KMS-11 (cell line): ENCODE measurements around the gene MVB12B.

ENCODE experiments used
- H2AFZ ChIP-seq: fragments of 200-600 bp; sonication (generic); 2 replicates; pipeline ENCODE4 v1.6.1; 2016; ENCODE audit warnings: antibody characterized with exemption, mixed run types, low read depth
- H3K27ac ChIP-seq: fragments of 200-600 bp; sonication (generic); 2 replicates; pipeline ENCODE4 v1.6.1; 2016; ENCODE audit warnings: mild to moderate bottlenecking, mixed run types
- H3K27me3 ChIP-seq: fragments of 200-600 bp; sonication (generic); 2 replicates; pipeline ENCODE4 v1.6.1; 2017; ENCODE audit warnings: mild to moderate bottlenecking, low read depth, mixed run types, moderate library complexity; ENCODE audit not compliant: insufficient read depth
- H3K36me3 ChIP-seq: fragments of 200-600 bp; sonication (generic); 2 replicates; pipeline ENCODE4 v1.6.1; 2017; ENCODE audit warnings: mild to moderate bottlenecking, mixed run types; ENCODE audit not compliant: insufficient read depth
- H3K4me1 ChIP-seq: fragments of 200-600 bp; sonication (generic); 2 replicates; pipeline ENCODE4 v1.6.1; 2016; ENCODE audit warnings: mild to moderate bottlenecking, low read depth, mixed run types; ENCODE audit not compliant: poor library complexity, severe bottlenecking
- H3K4me2 ChIP-seq: fragments of 200-600 bp; sonication (generic); 2 replicates; pipeline ENCODE4 v1.7.0; 2016; ENCODE audit warnings: mild to moderate bottlenecking, mixed run types
- H3K4me3 ChIP-seq: fragments of 200-600 bp; sonication (generic); IDR thresholded peaks from 2 replicates; pipeline ENCODE4 v1.6.1; 2017; ENCODE audit warnings: low read depth, low read length, mixed read lengths; ENCODE audit not compliant: insufficient read depth
- H3K79me2 ChIP-seq: fragments of 200-600 bp; sonication (generic); 2 replicates; pipeline ENCODE4 v1.6.1; 2016; ENCODE audit warnings: low read depth, mixed run types; ENCODE audit not compliant: insufficient read depth
- H3K9ac ChIP-seq: fragments of 200-600 bp; sonication (generic); 2 replicates; pipeline ENCODE4 v1.6.1; 2016; ENCODE audit warnings: mild to moderate bottlenecking, mixed run types
- H4K20me1 ChIP-seq: fragments of 200-600 bp; sonication (generic); 2 replicates; pipeline ENCODE4 v1.6.1; 2016; ENCODE audit warnings: mild to moderate bottlenecking, mixed run types; ENCODE audit not compliant: insufficient read depth
- CTCF ChIP-seq: fragments of 200-600 bp; sonication (generic); conservative IDR thresholded peaks from 2 replicates; pipeline ENCODE4 v1.6.1; 2017; ENCODE audit warnings: low read depth, mild to moderate bottlenecking, antibody characterized with exemption, low read length, moderate library complexity, mixed read lengths

MVB12B gene

DNA sequence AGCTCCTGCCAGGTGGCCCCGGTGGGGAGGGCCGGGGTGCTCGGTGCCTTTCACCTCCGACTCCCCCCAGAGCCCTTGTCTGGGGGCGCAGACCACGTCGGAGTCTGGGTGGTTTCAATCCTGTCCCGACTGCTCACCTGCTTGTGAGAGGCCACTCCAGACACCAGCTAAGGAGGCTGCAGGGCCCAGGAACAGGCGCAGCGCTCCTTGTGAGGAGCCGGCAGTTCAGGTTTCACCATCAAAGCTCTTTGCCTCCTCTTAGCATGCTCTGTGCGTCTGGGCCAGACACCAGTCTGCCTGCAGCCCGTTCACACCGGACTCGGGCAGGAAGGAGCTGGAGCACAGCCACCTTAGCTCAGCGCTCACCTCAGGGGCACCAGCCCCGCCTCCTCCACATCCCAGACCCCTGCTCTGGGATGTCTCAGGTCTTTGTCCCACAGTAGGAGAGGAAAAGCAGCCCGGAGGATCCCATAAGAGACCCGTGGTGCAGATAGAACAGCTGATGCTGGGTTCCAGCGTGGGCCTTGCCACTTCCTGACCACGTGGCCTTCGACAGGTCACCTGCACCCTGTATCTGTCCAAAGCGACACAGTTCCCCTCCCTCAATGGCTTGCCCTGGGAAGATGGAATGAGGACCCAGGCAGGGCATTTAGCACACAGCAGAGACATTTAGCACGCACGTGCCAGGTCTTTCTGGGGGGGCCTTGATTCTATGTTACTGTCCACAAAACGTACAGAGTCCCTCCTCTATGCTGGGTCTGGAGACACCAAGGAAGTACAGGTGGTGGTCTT, 180.9 kb downstream of the MVB12B start:
- no peaks in the 10 kb centered on the region for H3K4me1 ChIP-seq
- H3K27ac ChIP-seq: no peak overlapping the region
- H3K27me3 ChIP-seq: no peaks in the 10 kb centered on the region
- H2AFZ ChIP-seq: no peak overlapping the region
- no peak for TF ChIP-seq CTCF
- no peak overlapping the region for H3K4me3 ChIP-seq
- H3K36me3 ChIP-seq: no peaks in the 10 kb centered on the region
- no peaks in the 10 kb centered on the region for H3K79me2 ChIP-seq
- no peaks in the 10 kb centered on the region for H4K20me1 ChIP-seq
- no peak overlapping the region for H3K9ac ChIP-seq
- no peak overlapping the region for H3K4me2 ChIP-seq

DNA sequence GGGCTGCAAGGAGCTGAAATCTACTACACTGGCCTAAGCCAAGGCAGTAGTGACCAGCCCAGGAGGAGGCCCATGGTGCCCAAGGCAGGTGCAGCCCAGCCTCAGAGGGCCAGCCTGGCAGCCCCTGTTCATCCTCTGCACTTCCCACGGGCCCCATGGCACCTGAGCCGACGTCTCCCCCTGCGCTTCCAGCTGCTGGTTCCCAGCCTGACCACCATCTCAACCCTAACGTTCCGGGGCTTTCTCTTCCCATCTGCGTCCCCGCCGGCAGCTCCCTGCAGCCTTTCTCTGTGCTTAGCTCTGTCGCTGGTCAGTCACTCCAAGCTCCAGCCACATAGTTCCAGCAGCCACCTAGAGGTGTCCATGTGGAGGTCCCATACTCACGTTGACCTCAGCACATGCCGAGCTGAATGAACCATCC, 181.6 kb downstream of the MVB12B start:
- H3K4me1 ChIP-seq: no peaks in the 10 kb centered on the region
- TF ChIP-seq CTCF: no peak
- H3K36me3 ChIP-seq: no peaks in the 10 kb centered on the region
- no peaks in the 10 kb centered on the region for H3K27me3 ChIP-seq
- H3K4me2 ChIP-seq: no peak overlapping the region
- no peak overlapping the region for H3K27ac ChIP-seq
- no peak overlapping the region for H3K9ac ChIP-seq
- no peak overlapping the region for H3K4me3 ChIP-seq
- H4K20me1 ChIP-seq: no peaks in the 10 kb centered on the region
- no peak overlapping the region for H2AFZ ChIP-seq
- H3K79me2 ChIP-seq: no peaks in the 10 kb centered on the region

- no peak overlapping the region for H3K9ac ChIP-seq
- H3K27ac ChIP-seq: no peak overlapping the region
- no peaks in the 10 kb centered on the region for H4K20me1 ChIP-seq
- no peaks in the 10 kb centered on the region for H3K79me2 ChIP-seq
- no peaks in the 10 kb centered on the region for H3K4me1 ChIP-seq
- TF ChIP-seq CTCF: no peak
- H3K27me3 ChIP-seq: no peaks in the 10 kb centered on the region
- no peaks in the 10 kb centered on the region for H3K36me3 ChIP-seq
- no peak overlapping the region for H2AFZ ChIP-seq
- H3K4me2 ChIP-seq: no peak overlapping the region
- no peak overlapping the region for H3K4me3 ChIP-seq
These were observed 182.3 kb downstream of the MVB12B start for GRCh38 chr9:126508928-126509327.

DNA sequence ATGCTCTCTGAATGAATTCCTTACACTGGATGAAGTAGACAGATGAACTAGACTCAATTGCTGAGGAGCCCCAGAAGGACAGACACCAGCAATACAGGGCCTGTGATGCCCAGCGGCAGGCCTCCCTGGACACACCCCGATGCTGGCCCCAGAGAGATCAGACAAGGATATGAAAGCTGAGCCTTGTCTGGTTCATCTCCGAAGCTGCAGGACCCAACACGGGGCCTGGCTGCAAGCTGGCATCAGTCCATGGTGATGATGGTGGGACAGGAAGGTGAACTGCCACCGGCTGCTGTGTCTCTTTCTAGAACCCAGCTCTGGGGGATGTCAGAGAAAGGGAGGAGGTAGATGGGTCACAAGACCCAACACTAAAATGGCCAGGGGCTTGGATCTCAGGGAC, 183.1 kb downstream of the MVB12B start:
- Histone ChIP-seq H3K79me2 (no peaks in the 10 kb centered on the region), H3K4me3 (no peak overlapping the region), H3K27ac (no peak overlapping the region), H3K4me1 (peaks cover under 1% of the 10 kb centered on the region), H3K36me3 (no peaks in the 10 kb centered on the region), H3K4me2 (no peak overlapping the region), H3K27me3 (no peaks in the 10 kb centered on the region), H4K20me1 (no peaks in the 10 kb centered on the region), H2AFZ (no peak overlapping the region), H3K9ac (no peak overlapping the region)
- no peak for TF ChIP-seq CTCF
